GM03348 (cell line): Measurements from ENCODE around the gene SMAD1.
"Not testable (repeated sequence)": the region's sequence is repeated elsewhere in the genome, so short reads cannot be mapped to it uniquely, and the experiment has no call there.

Source experiments
- DNase-seq: peaks from one replicate; pipeline ENCODE4 v3.0.0; 2012; ENCODE audit warnings: low spot score

The SMAD1 gene

GRCh38 chr4:145564540-145564939 is 82.9 kb downstream of the SMAD1 start:
- DNase-seq: no peak

- peak; percentile 25 for DNase-seq
These were observed 83.7 kb downstream of the SMAD1 start for GRCh38 chr4:145565328-145565727.

GRCh38 chr4:145566086-145566708 is 84.5 kb downstream of the SMAD1 start:
- DNase-seq: no peak

- no peak for DNase-seq
These were observed 85.1 kb downstream of the SMAD1 start for GRCh38 chr4:145566768-145567167.

GRCh38 chr4:145567516-145567915 is 85.9 kb downstream of the SMAD1 start:
- DNase-seq: no peak

- not testable (repeated sequence) for DNase-seq
These were observed 92.9 kb downstream of the SMAD1 start for GRCh38 chr4:145574546-145574945.

GRCh38 chr4:145580906-145581305 is 99.3 kb downstream of the SMAD1 start:
- DNase-seq: no peak

GRCh38 chr4:145583191-145584055 is 101.8 kb downstream of the SMAD1 start:
- no peak for DNase-seq

- no peak for DNase-seq
These were observed 105.6 kb downstream of the SMAD1 start for GRCh38 chr4:145587088-145587754.

GRCh38 chr4:145589381-145589780 is 107.7 kb downstream of the SMAD1 start:
- not testable (repeated sequence) for DNase-seq

- DNase-seq: no peak
These were observed 108.5 kb downstream of the SMAD1 start for GRCh38 chr4:145589916-145590702.

GRCh38 chr4:145602129-145602760 is 120.6 kb downstream of the SMAD1 start:
- no peak for DNase-seq

GRCh38 chr4:145605941-145606340 is 124.3 kb downstream of the SMAD1 start:
- DNase-seq: no peak
